Lower lobe of right lung (tissue), 2 donors: ENCODE data around the gene LRFN2. TPM values are rescaled to one million over a fixed set of nuclear protein-coding genes. Genes with fewer than 3 reads are reported as not detected.
A peak's percentile ranks its signal among the peaks of the same experiment; 100 is the strongest.

Experiments used
- ATAC-seq, 2 donors: fragments of 200-7000 bp; cut with Tn5 transposase; one replicate each; pipeline ENCODE4 v1.9.1; 2020 to 2022; ENCODE audit warnings: mild to moderate bottlenecking in 2 of 2, moderate library complexity in 2 of 2
- DNase-seq: peaks from one replicate; pipeline ENCODE4 v3.0.0-alpha.2; 2020
- H3K27ac ChIP-seq: fragments of 200-600 bp; one replicate; pipeline ENCODE4 v1.8.0; 2022
- H3K27me3 ChIP-seq: fragments of 200-600 bp; one replicate; pipeline ENCODE4 v1.8.0; 2022; ENCODE audit warnings: low read depth
- H3K36me3 ChIP-seq: fragments of 200-600 bp; one replicate; pipeline ENCODE4 v1.8.0; 2022; ENCODE audit warnings: mild to moderate bottlenecking
- H3K4me1 ChIP-seq: fragments of 200-600 bp; one replicate; pipeline ENCODE4 v1.8.0; 2022
- H3K4me3 ChIP-seq: fragments of 200-600 bp; one replicate; pipeline ENCODE4 v1.8.0; 2022; ENCODE audit warnings: mild to moderate bottlenecking
- H3K9me3 ChIP-seq: fragments of 200-600 bp; one replicate; pipeline ENCODE4 v1.8.0; 2022
- intact Hi-C: fragments of 100-400 bp; cut with DNase I; formaldehyde crosslinking; loops from one replicate; pipeline ENCODE4 v1.11.0; 2022
- total RNA-seq: library from RNA; stranded (reverse); fragmentation: NEBNext Ultra II Directional; extraction: Animal tissue kit (Norgen Biotek cat#: 25700); gene quantifications from one replicate; pipeline ENCODE4 v1.2.1, GENCODE V29; 2021
- TF ChIP-seq, protein P1 (sequence below): fragments of 200-600 bp; IDR thresholded peaks from one replicate; pipeline ENCODE4 v1.8.0; 2022; ENCODE audit warnings: antibody characterized with exemption, mild to moderate bottlenecking
- donor health status: DM: no; HTN: yes; CAD: no; lungs with severe emphysema.

Gene LRFN2
- total RNA-seq, 1 donor from 2014 or later: not detected

DNA sequence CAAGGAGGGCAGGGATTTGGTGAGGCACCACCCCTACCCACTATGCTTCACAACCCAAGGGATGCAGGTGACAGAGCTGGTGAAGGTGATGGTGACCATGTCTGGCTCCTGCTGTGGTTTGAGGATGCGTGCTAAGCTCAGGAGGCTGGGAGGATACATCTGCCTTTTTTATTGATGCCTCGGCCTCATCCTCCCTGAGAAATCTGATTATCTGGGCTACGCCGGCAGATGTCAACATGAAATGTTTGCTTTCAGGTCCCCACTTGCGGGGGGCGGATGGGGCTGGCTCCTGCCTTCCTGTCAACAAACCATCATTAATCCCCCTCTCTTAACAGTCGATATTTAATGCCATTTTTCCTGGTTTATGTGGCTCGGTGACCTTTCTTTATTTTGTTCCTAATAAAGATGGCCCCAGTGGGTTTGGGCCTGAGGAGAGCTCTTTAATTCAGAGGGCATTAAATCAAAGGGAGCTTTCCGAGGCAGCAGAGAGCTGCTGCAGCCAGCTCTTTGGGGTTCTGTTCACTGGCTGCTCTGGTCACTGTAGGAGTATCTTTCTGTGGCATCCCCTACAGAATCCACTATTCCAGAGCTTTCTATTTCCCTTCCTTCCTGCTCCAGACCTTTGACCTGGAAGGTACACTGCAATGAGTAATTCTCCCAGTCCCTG, 33.5 kb upstream of the LRFN2 start:
- ATAC-seq: no peak
- intact Hi-C loops: no loop called here

DNA sequence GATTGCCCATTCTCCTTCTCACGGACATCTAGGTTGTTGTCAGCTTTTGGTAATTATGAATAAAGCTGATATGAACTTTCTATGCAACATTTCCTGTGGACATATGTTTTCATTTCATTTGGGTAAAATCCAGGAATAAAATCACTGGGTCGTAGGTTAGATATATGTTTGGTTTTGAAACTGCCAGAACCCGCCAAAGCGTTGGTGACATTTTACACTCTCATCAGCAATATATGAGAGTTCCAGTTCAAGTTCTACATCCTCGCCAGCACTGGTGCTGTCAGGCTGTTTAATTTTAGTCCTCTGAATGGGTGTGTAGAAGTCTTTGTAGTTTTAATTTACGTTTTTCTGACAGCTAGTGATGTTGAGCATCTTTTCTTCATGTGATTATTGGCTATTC, 27.5 kb upstream of the LRFN2 start:
- Histone ChIP-seq H3K9me3 (no peaks in the 10 kb centered on the region), H3K4me3 (no peak overlapping the region), H3K4me1 (no peaks in the 10 kb centered on the region), H3K27me3 (peaks cover 29% of the 10 kb centered on the region), H3K36me3 (no peaks in the 10 kb centered on the region), H3K27ac (no peak overlapping the region)
- intact Hi-C loops: no loop called here
- DNase-seq (no peak), ATAC-seq (no peak)
- TF ChIP-seq, protein P1, sequence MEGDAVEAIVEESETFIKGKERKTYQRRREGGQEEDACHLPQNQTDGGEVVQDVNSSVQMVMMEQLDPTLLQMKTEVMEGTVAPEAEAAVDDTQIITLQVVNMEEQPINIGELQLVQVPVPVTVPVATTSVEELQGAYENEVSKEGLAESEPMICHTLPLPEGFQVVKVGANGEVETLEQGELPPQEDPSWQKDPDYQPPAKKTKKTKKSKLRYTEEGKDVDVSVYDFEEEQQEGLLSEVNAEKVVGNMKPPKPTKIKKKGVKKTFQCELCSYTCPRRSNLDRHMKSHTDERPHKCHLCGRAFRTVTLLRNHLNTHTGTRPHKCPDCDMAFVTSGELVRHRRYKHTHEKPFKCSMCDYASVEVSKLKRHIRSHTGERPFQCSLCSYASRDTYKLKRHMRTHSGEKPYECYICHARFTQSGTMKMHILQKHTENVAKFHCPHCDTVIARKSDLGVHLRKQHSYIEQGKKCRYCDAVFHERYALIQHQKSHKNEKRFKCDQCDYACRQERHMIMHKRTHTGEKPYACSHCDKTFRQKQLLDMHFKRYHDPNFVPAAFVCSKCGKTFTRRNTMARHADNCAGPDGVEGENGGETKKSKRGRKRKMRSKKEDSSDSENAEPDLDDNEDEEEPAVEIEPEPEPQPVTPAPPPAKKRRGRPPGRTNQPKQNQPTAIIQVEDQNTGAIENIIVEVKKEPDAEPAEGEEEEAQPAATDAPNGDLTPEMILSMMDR: no peak

More for the DNA sequence above, 33.5 kb upstream of the LRFN2 start:
- DNase-seq: no peak
- TF ChIP-seq, protein P1: no peak
- no peak overlapping the region for H3K4me3 ChIP-seq
- H3K9me3 ChIP-seq: no peaks in the 10 kb centered on the region
- H3K36me3 ChIP-seq: no peaks in the 10 kb centered on the region
- peaks cover 30% of the 10 kb centered on the region for H3K27me3 ChIP-seq
- no peaks in the 10 kb centered on the region for H3K4me1 ChIP-seq
- H3K27ac ChIP-seq: no peak overlapping the region

DNA sequence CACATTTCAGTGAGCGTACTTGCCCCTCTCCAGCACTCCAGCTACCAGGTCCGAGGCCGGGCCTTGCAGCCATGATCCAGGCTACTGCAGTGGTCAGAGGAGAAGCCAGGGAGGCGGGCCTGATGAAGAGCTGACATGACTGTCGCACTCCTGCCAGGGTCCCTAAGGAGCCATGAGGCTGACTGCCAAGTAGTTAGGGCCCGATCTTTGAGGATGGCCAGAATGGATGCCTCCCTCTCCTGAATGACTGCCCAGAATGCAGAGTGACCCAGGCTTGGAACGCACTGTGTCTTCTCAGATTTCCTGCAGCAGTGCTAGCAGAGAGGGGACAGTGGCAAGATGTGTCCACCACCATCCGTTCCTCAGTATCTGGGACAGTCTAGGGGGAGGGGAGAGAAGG, 24.7 kb upstream of the LRFN2 start:
- TF ChIP-seq, protein P1: no peak
- ATAC-seq: peak in 1 of 2 donors; percentile 43
- intact Hi-C loops: no loop called here
- Histone ChIP-seq H3K27me3 (peaks cover 10% of the 10 kb centered on the region), H3K4me3 (no peak overlapping the region), H3K4me1 (no peaks in the 10 kb centered on the region), H3K27ac (no peak overlapping the region), H3K36me3 (no peaks in the 10 kb centered on the region), H3K9me3 (no peaks in the 10 kb centered on the region)
- DNase-seq: no peak

GRCh38 chr6:40611434-40611833, 24.3 kb upstream of the LRFN2 start:
- H3K27me3 ChIP-seq: peaks cover 10% of the 10 kb centered on the region

DNA sequence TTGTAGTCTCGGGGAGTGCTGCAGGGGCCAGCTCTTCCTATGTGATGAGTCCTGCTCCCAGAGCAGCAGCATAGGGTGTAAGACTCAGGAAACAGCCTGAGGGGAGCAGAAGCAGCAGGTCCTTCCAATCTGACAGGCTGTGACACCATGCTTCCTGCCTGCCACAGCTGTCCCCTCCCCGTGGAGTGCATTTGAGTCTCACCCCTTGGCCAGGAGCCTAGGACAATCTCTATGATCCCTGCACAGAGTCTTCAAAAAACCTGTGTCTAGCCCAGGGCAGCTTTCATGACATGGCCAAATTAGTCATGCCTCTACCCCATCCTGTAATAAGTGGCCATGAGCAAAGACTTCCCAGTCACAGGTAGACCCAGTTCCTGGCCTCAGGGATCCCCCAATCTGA, 23.1 kb upstream of the LRFN2 start:
- ATAC-seq: no peak
- Histone ChIP-seq H3K4me3 (no peak overlapping the region), H3K9me3 (no peaks in the 10 kb centered on the region), H3K36me3 (no peaks in the 10 kb centered on the region), H3K27me3 (peaks cover 10% of the 10 kb centered on the region), H3K4me1 (no peaks in the 10 kb centered on the region), H3K27ac (no peak overlapping the region)
- TF ChIP-seq, protein P1: no peak
- no peak for DNase-seq
- intact Hi-C loops: no loop called here

More at GRCh38 chr6:40611434-40611833, 24.3 kb upstream of the LRFN2 start:
- TF ChIP-seq, protein P1: no peak
- no peaks in the 10 kb centered on the region for H3K9me3 ChIP-seq
- ATAC-seq (peak in 1 of 2 donors; percentile 25), DNase-seq (no peak)
- no peaks in the 10 kb centered on the region for H3K36me3 ChIP-seq
- no peaks in the 10 kb centered on the region for H3K4me1 ChIP-seq
- no peak overlapping the region for H3K4me3 ChIP-seq
- intact Hi-C loops: no loop called here
- H3K27ac ChIP-seq: no peak overlapping the region
